HUDEP-2 (cell line): ENCODE results near the gene GGTLC2.
"Not testable (repeated sequence)": the region's sequence is repeated elsewhere in the genome, so short reads cannot be mapped to it uniquely, and the experiment has no call there.

Source experiments
- DNase-seq, 76 experiments: peaks; one replicate each; lab custom pipeline; 2025; ENCODE audit not compliant: unreplicated experiment in 76 of 76; lab: John Stamatoyannopoulos, UW

Gene GGTLC2

GRCh38 chr22:22633533-22633932, 10.9 kb upstream of the GGTLC2 start:
- DNase-seq: not testable (repeated sequence)

- DNase-seq: peak in 6 of 76 experiments; percentile 2 to 34 (median 13)
These were observed 8.2 kb upstream of the GGTLC2 start for GRCh38 chr22:22636260-22636659.

- not testable (repeated sequence) for DNase-seq
These were observed 6.1 kb upstream of the GGTLC2 start for GRCh38 chr22:22638313-22638712.

- not testable (repeated sequence) for DNase-seq
These were observed 2.2 kb upstream of the GGTLC2 start for GRCh38 chr22:22642255-22642654.

GRCh38 chr22:22645969-22646368, 1.6 kb downstream of the GGTLC2 start:
- DNase-seq: not testable (repeated sequence)

GRCh38 chr22:22647952-22648351, 3.5 kb downstream of the GGTLC2 start:
- DNase-seq: not testable (repeated sequence)

GRCh38 chr22:22648863-22649536, 4.6 kb downstream of the GGTLC2 start:
- DNase-seq: not testable (repeated sequence)

GRCh38 chr22:22649761-22650160, 5.3 kb downstream of the GGTLC2 start:
- not testable (repeated sequence) for DNase-seq

GRCh38 chr22:22650398-22650797, 6.0 kb downstream of the GGTLC2 start:
- DNase-seq: not testable (repeated sequence)

- DNase-seq: not testable (repeated sequence)
These were observed 6.5 kb downstream of the GGTLC2 start for GRCh38 chr22:22650803-22651515.

GRCh38 chr22:22651593-22651992, 7.2 kb downstream of the GGTLC2 start:
- peak in 4 of 76 experiments; percentile 1 to 31 (median 6) for DNase-seq

GRCh38 chr22:22652102-22652501, 7.7 kb downstream of the GGTLC2 start:
- DNase-seq: not testable (repeated sequence)

GRCh38 chr22:22652573-22652972, 8.2 kb downstream of the GGTLC2 start:
- DNase-seq: not testable (repeated sequence)

- DNase-seq: not testable (repeated sequence)
These were observed 9.4 kb downstream of the GGTLC2 start for GRCh38 chr22:22653677-22654381.

- DNase-seq: no peak
These were observed 11.3 kb downstream of the GGTLC2 start for GRCh38 chr22:22655452-22656290.

GRCh38 chr22:22657712-22658111, 13.3 kb downstream of the GGTLC2 start:
- no peak for DNase-seq

GRCh38 chr22:22661275-22661674, 16.9 kb downstream of the GGTLC2 start:
- DNase-seq: no peak

- DNase-seq: no peak
These were observed 17.7 kb downstream of the GGTLC2 start for GRCh38 chr22:22662095-22662494.

GRCh38 chr22:22663861-22664800, 19.7 kb downstream of the GGTLC2 start:
- no peak for DNase-seq
